Measurements from ENCODE around the gene NUDCD3. TPM values are rescaled to one million over a fixed set of nuclear protein-coding genes. Genes with fewer than 3 reads are reported as not detected.

Gene NUDCD3
- total and polyA plus RNA-seq, 7 donors: 14.3 to 50.5 (median 37.2) TPM

DNA sequence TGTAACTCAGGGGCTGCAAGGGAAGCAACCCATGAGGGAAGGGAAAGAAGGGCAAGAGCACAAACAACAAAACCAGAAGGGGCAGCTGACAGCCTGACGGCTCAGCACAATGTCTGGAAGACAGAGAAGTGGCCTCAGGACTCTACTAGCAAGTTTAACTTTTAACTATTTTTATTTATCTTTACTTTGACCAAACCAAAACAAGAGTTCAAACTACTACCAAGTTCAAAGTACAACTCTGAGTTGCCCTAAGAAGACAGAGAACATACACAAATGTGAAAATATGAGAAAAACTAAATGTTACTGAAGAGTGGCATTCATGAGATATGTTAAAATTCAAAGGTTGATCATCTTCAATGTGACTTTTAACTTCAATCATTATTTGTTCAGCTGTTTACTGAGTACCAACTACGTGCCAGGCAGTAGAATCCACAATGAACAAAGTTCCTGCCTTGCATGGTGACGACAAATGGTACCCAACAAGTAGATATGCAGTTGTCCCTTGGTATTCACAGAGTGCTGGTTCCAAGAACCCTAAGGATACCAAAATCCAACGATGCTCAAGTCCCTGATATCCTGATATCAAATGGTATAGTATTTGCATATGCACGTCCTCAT is 19.7 kb downstream of the NUDCD3 start:
- intact Hi-C loops (cut with DNase I): no loop called here
- no peaks in the 10 kb centered on the region for H3K27me3 ChIP-seq
- peaks cover 0 to 43% (median 2%) of the 10 kb centered on the region in 4 donors for H3K36me3 ChIP-seq
- H3K4me1 ChIP-seq: peaks cover 0 to 24% (median 14%) of the 10 kb centered on the region in 4 donors
- no peaks in the 10 kb centered on the region for H3K9me3 ChIP-seq
- H3K4me3 ChIP-seq: no peak overlapping the region
- no peak overlapping the region for H3K27ac ChIP-seq
- TF ChIP-seq EP300 (IDR thresholded peaks at IDR 0.05): no peak
- TF ChIP-seq POLR2A (IDR thresholded peaks at IDR 0.05): no peak
- TF ChIP-seq, protein P1, sequence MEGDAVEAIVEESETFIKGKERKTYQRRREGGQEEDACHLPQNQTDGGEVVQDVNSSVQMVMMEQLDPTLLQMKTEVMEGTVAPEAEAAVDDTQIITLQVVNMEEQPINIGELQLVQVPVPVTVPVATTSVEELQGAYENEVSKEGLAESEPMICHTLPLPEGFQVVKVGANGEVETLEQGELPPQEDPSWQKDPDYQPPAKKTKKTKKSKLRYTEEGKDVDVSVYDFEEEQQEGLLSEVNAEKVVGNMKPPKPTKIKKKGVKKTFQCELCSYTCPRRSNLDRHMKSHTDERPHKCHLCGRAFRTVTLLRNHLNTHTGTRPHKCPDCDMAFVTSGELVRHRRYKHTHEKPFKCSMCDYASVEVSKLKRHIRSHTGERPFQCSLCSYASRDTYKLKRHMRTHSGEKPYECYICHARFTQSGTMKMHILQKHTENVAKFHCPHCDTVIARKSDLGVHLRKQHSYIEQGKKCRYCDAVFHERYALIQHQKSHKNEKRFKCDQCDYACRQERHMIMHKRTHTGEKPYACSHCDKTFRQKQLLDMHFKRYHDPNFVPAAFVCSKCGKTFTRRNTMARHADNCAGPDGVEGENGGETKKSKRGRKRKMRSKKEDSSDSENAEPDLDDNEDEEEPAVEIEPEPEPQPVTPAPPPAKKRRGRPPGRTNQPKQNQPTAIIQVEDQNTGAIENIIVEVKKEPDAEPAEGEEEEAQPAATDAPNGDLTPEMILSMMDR (IDR thresholded peaks at IDR 0.05): no peak
- no peak for TF ChIP-seq POLR2AphosphoS5 (IDR thresholded peaks at IDR 0.05)
- 71 to 92% methylated on average over 5 of the region's 5 CpGs for WGBS, 2 donors
- no peak for DNase-seq

GRCh38 chr7:44470135-44470479 is 20.4 kb downstream of the NUDCD3 start:
- intact Hi-C loops (cut with DNase I): no loop called here

DNA sequence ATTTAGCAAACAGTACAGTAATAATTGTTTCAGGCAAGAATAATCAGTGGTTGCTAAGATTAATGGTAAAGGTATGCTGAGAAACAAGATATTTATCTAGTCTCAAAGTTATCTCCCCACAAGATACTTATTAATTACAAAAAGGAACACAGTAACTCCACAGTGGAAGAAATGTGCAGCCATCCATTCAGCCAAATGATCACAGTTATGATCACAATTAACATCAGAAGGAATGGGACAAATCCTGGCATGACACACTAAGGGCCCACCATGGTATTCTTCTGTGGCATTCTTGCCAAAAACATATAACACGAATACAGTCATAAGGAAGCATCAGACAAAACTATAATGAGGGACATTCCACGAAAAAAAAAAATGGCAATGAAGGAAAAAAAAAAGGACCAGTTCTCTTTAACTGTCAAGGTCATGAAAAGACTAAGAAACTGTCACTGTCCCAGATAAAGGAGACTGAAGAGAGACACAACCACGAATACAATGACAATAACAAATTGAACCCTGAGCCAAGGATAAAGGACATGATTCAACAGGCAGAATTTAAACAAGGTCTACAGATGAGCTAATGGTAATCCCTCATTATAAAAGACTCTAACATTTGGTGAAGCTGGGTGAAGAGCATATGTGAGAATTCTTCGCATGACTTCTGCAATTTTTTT is 20.9 kb downstream of the NUDCD3 start:
- DNase-seq: no peak
- Histone ChIP-seq H3K4me3 (no peak overlapping the region), H3K9me3 (no peaks in the 10 kb centered on the region), H3K36me3 (peaks cover 0 to 40% (median 0%) of the 10 kb centered on the region in 4 donors), H3K27ac (no peak overlapping the region), H3K27me3 (no peaks in the 10 kb centered on the region), H3K4me1 (peaks cover 0 to 24% (median 14%) of the 10 kb centered on the region in 4 donors)
- intact Hi-C loops (cut with DNase I): no loop called here
- TF ChIP-seq, protein P1 (IDR thresholded peaks at IDR 0.05): no peak
- WGBS, 2 donors: 48 to 69% methylated on average over 4 of the region's 4 CpGs

More at GRCh38 chr7:44470135-44470479, 20.4 kb downstream of the NUDCD3 start:
- TF ChIP-seq POLR2A (IDR thresholded peaks at IDR 0.05): no peak
- no peak for TF ChIP-seq EP300 (IDR thresholded peaks at IDR 0.05)
- TF ChIP-seq POLR2AphosphoS5 (IDR thresholded peaks at IDR 0.05): no peak
- TF ChIP-seq, protein P1 (IDR thresholded peaks at IDR 0.05): no peak
- 89 to 96% methylated on average over 2 of the region's 2 CpGs for WGBS, 2 donors
- Histone ChIP-seq H3K9me3 (no peaks in the 10 kb centered on the region), H3K27ac (no peak overlapping the region), H3K27me3 (no peaks in the 10 kb centered on the region), H3K36me3 (peaks cover 0 to 40% (median 0%) of the 10 kb centered on the region in 4 donors), H3K4me1 (peaks cover 0 to 24% (median 14%) of the 10 kb centered on the region in 4 donors), H3K4me3 (no peak overlapping the region)
- no peak for DNase-seq

DNA sequence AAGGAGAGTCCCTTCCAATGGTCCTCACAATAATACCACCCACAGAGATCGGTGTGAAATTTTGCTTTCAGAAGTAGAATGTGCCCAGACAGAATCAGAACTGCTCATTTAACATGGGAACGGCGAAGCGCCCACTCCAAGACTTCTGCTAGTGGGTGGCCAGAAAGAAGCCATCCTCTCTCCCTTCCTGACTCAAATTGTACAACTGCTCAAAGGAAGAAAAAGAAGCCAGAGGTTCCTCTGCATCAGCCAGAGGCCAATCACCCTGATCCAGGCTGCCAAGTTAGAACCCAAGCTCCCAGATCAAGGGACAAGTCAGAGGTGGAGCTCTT is 23.3 kb downstream of the NUDCD3 start:
- H3K27ac ChIP-seq: no peak overlapping the region
- no peak for DNase-seq
- no peaks in the 10 kb centered on the region for H3K27me3 ChIP-seq
- H3K4me1 ChIP-seq: peaks cover 0 to 15% (median 8%) of the 10 kb centered on the region in 4 donors
- WGBS, 2 donors: 95 to 100% methylated on average over 4 of the region's 4 CpGs
- TF ChIP-seq, protein P1 (IDR thresholded peaks at IDR 0.05): no peak
- no peak for TF ChIP-seq POLR2AphosphoS5 (IDR thresholded peaks at IDR 0.05)
- TF ChIP-seq POLR2A (IDR thresholded peaks at IDR 0.05): no peak
- TF ChIP-seq EP300 (IDR thresholded peaks at IDR 0.05): no peak
- H3K9me3 ChIP-seq: no peaks in the 10 kb centered on the region
- intact Hi-C loops (cut with DNase I): no loop called here
- no peak overlapping the region for H3K4me3 ChIP-seq
- H3K36me3 ChIP-seq: peaks cover 0 to 39% (median 0%) of the 10 kb centered on the region in 4 donors

All from sigmoid colon (tissue), 7 donors.